Hematopoietic multipotent progenitor cell treated with erythropoietin and hydrocortisone succinate and interleukin-3 and kit ligand, for 6 days (in vitro differentiated cells): ENCODE results near the gene OSBPL5.

Source experiments
- DNase-seq: peaks from one replicate; pipeline ENCODE4 v3.0.0-alpha.2; 2015

Gene OSBPL5

GRCh38 chr11:3197878-3198528 lies 32.9 kb upstream of the OSBPL5 start:
- no peak for DNase-seq

- no peak for DNase-seq
Measured at GRCh38 chr11:3197044-3197695, 32.1 kb upstream of the OSBPL5 start.

- DNase-seq = no peak
Measured at GRCh38 chr11:3196161-3197043, 31.3 kb upstream of the OSBPL5 start.

GRCh38 chr11:3195251-3196160 lies 30.4 kb upstream of the OSBPL5 start:
- DNase-seq = no peak

GRCh38 chr11:3194016-3194816 lies 29.1 kb upstream of the OSBPL5 start:
- DNase-seq = no peak

GRCh38 chr11:3193373-3194015 lies 28.4 kb upstream of the OSBPL5 start:
- no peak for DNase-seq

- no peak for DNase-seq
Measured at GRCh38 chr11:3192511-3193372, 27.6 kb upstream of the OSBPL5 start.

GRCh38 chr11:3191586-3192324 lies 26.6 kb upstream of the OSBPL5 start:
- no peak for DNase-seq

- DNase-seq = no peak
Measured at GRCh38 chr11:3190600-3190999, 25.5 kb upstream of the OSBPL5 start.

GRCh38 chr11:3189886-3190583 lies 24.9 kb upstream of the OSBPL5 start:
- no peak for DNase-seq

- DNase-seq = no peak
Measured at GRCh38 chr11:3189196-3189843, 24.2 kb upstream of the OSBPL5 start.

GRCh38 chr11:3188496-3189195 lies 23.5 kb upstream of the OSBPL5 start:
- no peak for DNase-seq

GRCh38 chr11:3186166-3186953 lies 21.2 kb upstream of the OSBPL5 start:
- no peak for DNase-seq

- no peak for DNase-seq
Measured at GRCh38 chr11:3184732-3185347, 19.7 kb upstream of the OSBPL5 start.

GRCh38 chr11:3183523-3183922 lies 18.4 kb upstream of the OSBPL5 start:
- no peak for DNase-seq

- DNase-seq = no peak
Measured at GRCh38 chr11:3182462-3182852, 17.3 kb upstream of the OSBPL5 start.
